Parathyroid adenoma (tissue), 2 donors: ENCODE data around the gene GSG1L.

Experiments used
- H2AFZ ChIP-seq: fragments of 300-600 bp; sonication (generic); one replicate; pipeline ENCODE4 v1.7.0; 2017; ENCODE audit warnings: antibody characterized with exemption, mild to moderate bottlenecking
- H3K27ac ChIP-seq: fragments of 300-600 bp; sonication (generic); one replicate; pipeline ENCODE4 v1.7.0; 2017
- H3K27me3 ChIP-seq: fragments of 300-600 bp; sonication (generic); one replicate; pipeline ENCODE4 v1.7.0; 2017; ENCODE audit warnings: low read length; ENCODE audit not compliant: control insufficient read depth, insufficient read depth
- H3K36me3 ChIP-seq: fragments of 300-600 bp; sonication (generic); one replicate; pipeline ENCODE4 v1.7.0; 2017; ENCODE audit warnings: low read length; ENCODE audit not compliant: control insufficient read depth, insufficient read depth
- H3K4me1 ChIP-seq: fragments of 300-600 bp; sonication (generic); one replicate; pipeline ENCODE4 v1.7.0; 2017; ENCODE audit warnings: control low read depth
- H3K4me2 ChIP-seq: fragments of 300-600 bp; sonication (generic); one replicate; pipeline ENCODE4 v1.7.0; 2017; ENCODE audit warnings: low read length
- H3K4me3 ChIP-seq: fragments of 300-600 bp; sonication (generic); one replicate; pipeline ENCODE4 v1.7.0; 2017; ENCODE audit warnings: low read depth, low read length
- H3K79me2 ChIP-seq: fragments of 300-600 bp; sonication (generic); one replicate; pipeline ENCODE4 v1.7.0; 2017; ENCODE audit warnings: control low read depth
- H3K9ac ChIP-seq: fragments of 300-600 bp; sonication (generic); one replicate; pipeline ENCODE4 v1.7.0; 2017; ENCODE audit warnings: mild to moderate bottlenecking
- H3K9me3 ChIP-seq: fragments of 300-600 bp; sonication (generic); one replicate; pipeline ENCODE4 v1.7.0; 2017; ENCODE audit warnings: low read length; ENCODE audit not compliant: control insufficient read depth
- TF ChIP-seq, protein P1 (sequence below): fragments of 300-600 bp; sonication (generic); IDR thresholded peaks from one replicate; pipeline ENCODE4 v1.7.0; 2017; ENCODE audit warnings: antibody characterized with exemption, mild to moderate bottlenecking
- donor health status: primary hyperparathyroidism.

Gene GSG1L

DNA sequence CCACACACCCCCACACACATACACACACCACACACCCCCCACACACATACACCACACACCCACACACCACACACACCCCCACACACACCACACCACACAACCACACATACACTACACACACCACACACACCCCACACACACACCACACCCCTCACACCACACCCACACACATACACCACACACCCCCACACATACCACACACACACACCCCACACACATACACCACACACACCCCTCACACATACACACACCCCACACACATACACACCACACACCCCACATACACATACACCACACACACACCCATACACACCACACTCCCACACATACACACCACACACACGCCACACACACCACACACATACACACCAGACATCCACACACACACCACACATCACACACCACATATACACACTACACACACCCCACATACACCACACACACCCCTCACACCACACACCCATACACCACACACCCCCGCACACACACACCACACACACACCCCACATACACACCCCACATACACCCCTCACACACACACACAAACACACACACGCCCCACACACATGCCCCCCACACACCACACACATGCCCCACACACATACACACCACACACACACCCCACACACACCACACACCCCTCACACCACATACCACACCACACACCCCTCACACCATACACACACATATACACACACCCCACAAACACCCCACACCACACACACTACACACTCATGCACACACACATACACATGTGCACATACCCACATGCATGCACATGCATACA, 25.9 kb upstream of the GSG1L start:
- no peak overlapping the region for H3K4me3 ChIP-seq
- H3K27me3 ChIP-seq = no peaks in the 10 kb centered on the region
- no peak overlapping the region for H3K4me2 ChIP-seq
- no peaks in the 10 kb centered on the region for H3K4me1 ChIP-seq
- no peaks in the 10 kb centered on the region for H3K79me2 ChIP-seq
- no peaks in the 10 kb centered on the region for H3K9me3 ChIP-seq
- H2AFZ ChIP-seq = no peak overlapping the region
- no peaks in the 10 kb centered on the region for H3K36me3 ChIP-seq
- TF ChIP-seq, protein P1, sequence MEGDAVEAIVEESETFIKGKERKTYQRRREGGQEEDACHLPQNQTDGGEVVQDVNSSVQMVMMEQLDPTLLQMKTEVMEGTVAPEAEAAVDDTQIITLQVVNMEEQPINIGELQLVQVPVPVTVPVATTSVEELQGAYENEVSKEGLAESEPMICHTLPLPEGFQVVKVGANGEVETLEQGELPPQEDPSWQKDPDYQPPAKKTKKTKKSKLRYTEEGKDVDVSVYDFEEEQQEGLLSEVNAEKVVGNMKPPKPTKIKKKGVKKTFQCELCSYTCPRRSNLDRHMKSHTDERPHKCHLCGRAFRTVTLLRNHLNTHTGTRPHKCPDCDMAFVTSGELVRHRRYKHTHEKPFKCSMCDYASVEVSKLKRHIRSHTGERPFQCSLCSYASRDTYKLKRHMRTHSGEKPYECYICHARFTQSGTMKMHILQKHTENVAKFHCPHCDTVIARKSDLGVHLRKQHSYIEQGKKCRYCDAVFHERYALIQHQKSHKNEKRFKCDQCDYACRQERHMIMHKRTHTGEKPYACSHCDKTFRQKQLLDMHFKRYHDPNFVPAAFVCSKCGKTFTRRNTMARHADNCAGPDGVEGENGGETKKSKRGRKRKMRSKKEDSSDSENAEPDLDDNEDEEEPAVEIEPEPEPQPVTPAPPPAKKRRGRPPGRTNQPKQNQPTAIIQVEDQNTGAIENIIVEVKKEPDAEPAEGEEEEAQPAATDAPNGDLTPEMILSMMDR = no peak
- H3K9ac ChIP-seq = no peak overlapping the region
- no peak overlapping the region for H3K27ac ChIP-seq

DNA sequence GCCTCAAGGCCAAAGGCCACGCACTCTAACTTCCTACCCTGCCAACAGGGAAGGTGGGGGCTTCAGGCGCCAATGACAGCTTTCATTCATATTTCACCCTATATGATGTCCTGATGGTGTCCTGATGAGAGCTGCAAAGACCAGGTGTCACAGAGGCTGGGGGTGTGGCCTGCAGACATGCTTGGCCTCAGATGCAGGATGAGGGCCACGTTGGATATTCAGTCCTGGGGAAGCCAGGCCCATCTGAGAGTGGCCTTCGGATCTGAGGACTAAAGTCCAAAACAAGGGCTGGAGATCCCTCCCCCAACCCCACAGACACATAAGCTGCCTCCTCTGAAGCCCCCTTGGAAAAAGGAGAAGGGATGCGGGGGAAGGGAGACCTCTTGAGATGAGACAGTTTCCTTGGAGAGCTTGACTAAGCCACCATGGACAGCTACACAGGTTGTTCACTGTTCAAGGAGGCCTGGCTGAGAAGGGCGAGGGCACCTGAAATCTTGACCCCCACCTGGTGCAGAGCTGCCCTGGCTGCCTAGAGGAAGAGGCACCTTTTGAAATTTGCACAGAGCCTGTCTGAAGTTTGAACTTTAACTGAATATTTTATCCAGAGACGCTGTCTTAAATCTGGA, 24.3 kb upstream of the GSG1L start:
- TF ChIP-seq, protein P1 = no peak
- no peaks in the 10 kb centered on the region for H3K27me3 ChIP-seq
- no peak overlapping the region for H3K27ac ChIP-seq
- H3K4me2 ChIP-seq = no peak overlapping the region
- no peaks in the 10 kb centered on the region for H3K9me3 ChIP-seq
- no peaks in the 10 kb centered on the region for H3K36me3 ChIP-seq
- H3K9ac ChIP-seq = no peak overlapping the region
- no peak overlapping the region for H2AFZ ChIP-seq
- H3K4me1 ChIP-seq = no peaks in the 10 kb centered on the region
- no peaks in the 10 kb centered on the region for H3K79me2 ChIP-seq
- no peak overlapping the region for H3K4me3 ChIP-seq

DNA sequence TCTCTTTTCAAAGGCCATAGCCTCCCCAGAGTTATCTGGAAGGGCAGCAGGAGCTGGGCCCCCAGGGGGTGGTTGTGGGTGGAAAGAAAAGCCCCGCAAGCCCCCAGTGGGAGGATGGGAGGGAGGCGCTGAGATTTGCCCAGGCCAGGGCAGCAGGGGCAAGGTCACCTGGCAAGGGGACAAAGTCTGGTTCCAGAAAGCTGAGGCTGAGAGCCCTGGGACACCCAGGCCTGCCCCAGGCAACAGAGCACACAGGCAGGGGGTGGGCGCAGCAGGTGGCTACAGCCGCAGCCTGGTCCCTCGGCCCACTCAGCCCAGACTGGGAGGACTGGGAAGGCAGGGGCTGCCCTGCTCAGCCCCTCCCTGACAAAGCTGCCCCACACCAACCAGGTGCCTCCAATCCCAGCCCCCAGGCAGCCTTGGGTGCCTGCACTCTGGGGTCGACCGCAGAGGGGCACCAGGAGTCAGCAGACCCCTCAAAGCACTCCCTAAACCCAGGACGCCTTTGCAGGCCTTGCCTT, 23.7 kb upstream of the GSG1L start:
- no peaks in the 10 kb centered on the region for H3K27me3 ChIP-seq
- H3K4me2 ChIP-seq = no peak overlapping the region
- TF ChIP-seq, protein P1 = no peak
- H3K4me3 ChIP-seq = no peak overlapping the region
- H3K36me3 ChIP-seq = no peaks in the 10 kb centered on the region
- no peak overlapping the region for H2AFZ ChIP-seq
- no peak overlapping the region for H3K9ac ChIP-seq
- no peak overlapping the region for H3K27ac ChIP-seq
- no peaks in the 10 kb centered on the region for H3K9me3 ChIP-seq
- H3K4me1 ChIP-seq = no peaks in the 10 kb centered on the region
- H3K79me2 ChIP-seq = no peaks in the 10 kb centered on the region

DNA sequence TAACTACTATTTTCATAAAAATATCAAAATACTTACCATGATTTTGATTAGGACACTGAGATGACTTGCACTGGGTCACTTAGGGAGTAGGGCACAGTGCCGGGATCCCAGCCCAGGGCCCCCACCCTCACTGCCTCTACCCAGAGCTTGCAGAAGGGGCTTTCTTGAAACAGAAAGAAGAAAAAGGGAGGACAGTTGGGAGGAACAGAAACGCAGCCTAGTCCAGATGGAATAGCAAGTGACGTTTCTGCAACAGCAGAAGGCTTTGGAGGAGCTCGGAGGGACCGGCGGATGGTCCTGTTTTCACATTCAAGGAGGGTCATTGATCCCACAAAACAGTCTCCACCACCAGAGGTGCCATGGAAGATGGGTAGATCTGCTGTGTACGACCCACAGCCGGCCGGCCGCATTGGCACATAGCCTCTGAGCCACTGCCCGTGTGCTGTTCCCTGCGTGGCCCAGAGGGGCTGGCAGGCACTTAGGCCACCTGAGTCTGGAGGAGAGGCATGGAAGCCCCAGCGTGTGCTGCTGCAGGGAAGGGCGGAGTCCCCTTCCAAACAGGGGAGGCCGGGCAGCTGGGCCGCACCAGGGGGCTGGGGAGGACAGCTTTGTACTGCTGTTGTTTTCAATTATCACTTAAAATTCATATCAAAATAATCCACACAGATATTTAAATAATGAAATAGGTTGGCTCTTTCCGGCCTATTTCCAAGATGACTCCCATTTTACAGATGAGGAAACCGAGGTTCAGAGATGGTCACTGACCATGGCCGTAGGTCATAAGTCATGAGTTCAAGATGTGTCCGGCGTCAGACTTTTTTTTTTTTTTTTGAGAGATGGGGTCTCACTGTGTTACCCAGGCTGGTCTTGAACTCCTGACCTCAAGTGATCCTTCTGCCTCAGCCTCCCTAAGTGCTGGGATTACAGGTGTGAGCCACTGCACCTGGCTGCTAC, 22.9 kb upstream of the GSG1L start:
- Histone ChIP-seq H3K9me3 (no peaks in the 10 kb centered on the region), H2AFZ (no peak overlapping the region), H3K79me2 (no peaks in the 10 kb centered on the region), H3K27me3 (no peaks in the 10 kb centered on the region), H3K4me3 (no peak overlapping the region), H3K36me3 (no peaks in the 10 kb centered on the region), H3K4me2 (no peak overlapping the region), H3K9ac (no peak overlapping the region), H3K4me1 (no peaks in the 10 kb centered on the region), H3K27ac (no peak overlapping the region)
- TF ChIP-seq, protein P1 = no peak
